Body of pancreas (tissue), 4 donors: ENCODE data around the gene TSC1.

Experiments used
- POLR2A ChIP-seq, 3 donors: fragments of 450-650 bp; IDR thresholded peaks; one replicate each; pipeline ENCODE4 v1.6.1; 2016; ENCODE audit warnings: antibody characterized with exemption in 3 of 3, mild to moderate bottlenecking in 2 of 3
- TF ChIP-seq, protein P1 (sequence below), 7 experiments: fragments of 450-650 bp in 4 of 7; fragments of 200-600 bp in 3 of 7; sonication (generic) in 3 of 7; IDR thresholded peaks; one replicate each; pipeline ENCODE4 v1.5.1; 2016 to 2019; ENCODE audit warnings: antibody characterized with exemption in 7 of 7

DNA sequence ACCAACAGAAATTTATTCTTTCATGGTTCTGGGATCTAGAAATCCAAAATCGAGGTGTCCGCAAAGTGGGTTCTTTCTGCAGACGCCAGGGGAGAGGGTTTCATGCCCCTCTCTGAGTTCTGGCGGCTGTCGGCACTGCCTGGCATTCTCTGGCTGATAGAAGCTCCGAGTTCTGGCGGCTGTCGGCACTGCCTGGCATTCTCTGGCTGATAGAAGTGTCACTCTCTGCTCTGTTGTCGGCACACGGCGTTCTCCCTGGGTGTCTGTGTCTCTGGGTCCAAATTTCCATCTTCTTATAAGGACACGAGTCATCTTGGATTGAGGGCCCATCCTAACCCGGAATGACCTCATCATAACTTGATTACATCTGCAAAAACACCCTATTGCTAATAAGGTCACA, 41.7 kb upstream of the TSC1 start:
- no peak for TF ChIP-seq POLR2A (IDR thresholded peaks at IDR 0.05)
- TF ChIP-seq, protein P1, sequence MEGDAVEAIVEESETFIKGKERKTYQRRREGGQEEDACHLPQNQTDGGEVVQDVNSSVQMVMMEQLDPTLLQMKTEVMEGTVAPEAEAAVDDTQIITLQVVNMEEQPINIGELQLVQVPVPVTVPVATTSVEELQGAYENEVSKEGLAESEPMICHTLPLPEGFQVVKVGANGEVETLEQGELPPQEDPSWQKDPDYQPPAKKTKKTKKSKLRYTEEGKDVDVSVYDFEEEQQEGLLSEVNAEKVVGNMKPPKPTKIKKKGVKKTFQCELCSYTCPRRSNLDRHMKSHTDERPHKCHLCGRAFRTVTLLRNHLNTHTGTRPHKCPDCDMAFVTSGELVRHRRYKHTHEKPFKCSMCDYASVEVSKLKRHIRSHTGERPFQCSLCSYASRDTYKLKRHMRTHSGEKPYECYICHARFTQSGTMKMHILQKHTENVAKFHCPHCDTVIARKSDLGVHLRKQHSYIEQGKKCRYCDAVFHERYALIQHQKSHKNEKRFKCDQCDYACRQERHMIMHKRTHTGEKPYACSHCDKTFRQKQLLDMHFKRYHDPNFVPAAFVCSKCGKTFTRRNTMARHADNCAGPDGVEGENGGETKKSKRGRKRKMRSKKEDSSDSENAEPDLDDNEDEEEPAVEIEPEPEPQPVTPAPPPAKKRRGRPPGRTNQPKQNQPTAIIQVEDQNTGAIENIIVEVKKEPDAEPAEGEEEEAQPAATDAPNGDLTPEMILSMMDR (IDR thresholded peaks at IDR 0.05): no peak
